A172 (cell line): ENCODE results near the gene HDDC3. TPM values are rescaled to one million over a fixed set of nuclear protein-coding genes. Genes with fewer than 3 reads are reported as not detected.
"Not testable (repeated sequence)": the region's sequence is repeated elsewhere in the genome, so short reads cannot be mapped to it uniquely, and the experiment has no call there.

Experiments used
- DNase-seq: peaks from one replicate; pipeline ENCODE4 v3.0.0-alpha.2; 2015; ENCODE audit warnings: low spot score
- total RNA-seq: library from RNA; depleted of rRNA; stranded (reverse); fragments of >200 nt; shearing (Covaris generic); gene quantifications from 2 replicates; pipeline ENCODE4 v1.2.3, GENCODE V29; 2014

HDDC3 gene
- total RNA-seq, 1 experiment from 2014 or later, result 15.4 TPM

DNA sequence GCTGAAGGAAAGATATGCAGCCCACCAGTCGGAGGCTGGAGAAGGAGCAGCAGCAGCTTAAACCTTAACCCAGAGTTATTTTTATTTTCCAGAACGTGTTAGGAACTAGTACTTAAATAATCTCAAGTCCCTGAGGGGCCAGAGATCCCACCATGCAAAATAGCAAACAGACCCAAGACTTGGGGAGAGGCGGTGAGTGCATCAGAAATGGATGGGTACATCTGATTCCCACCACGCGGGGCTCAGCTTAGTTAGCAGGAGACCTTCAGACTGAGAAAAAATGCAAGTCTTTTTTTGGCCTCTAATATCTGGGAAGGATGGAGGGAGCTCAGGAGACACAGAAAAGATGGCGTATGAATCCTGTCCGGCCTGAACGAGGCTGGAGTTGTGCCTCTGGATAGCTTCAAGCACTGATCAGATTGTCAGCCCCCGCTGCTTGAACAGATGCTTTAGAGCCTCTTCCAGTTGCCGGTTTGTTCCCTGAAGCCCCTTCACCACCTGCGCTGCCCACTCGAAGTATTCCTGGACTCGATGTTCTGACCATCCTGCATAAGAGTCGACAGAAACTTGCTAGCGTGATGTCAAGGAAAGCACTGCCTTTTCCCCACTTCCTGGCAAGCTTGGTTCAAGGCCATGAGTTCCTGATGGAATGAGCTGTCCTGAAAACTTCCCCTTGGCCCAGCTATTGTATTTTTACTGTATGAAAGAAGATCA lies 1.3 kb downstream of the HDDC3 start:
- DNase-seq, result no peak

DNA sequence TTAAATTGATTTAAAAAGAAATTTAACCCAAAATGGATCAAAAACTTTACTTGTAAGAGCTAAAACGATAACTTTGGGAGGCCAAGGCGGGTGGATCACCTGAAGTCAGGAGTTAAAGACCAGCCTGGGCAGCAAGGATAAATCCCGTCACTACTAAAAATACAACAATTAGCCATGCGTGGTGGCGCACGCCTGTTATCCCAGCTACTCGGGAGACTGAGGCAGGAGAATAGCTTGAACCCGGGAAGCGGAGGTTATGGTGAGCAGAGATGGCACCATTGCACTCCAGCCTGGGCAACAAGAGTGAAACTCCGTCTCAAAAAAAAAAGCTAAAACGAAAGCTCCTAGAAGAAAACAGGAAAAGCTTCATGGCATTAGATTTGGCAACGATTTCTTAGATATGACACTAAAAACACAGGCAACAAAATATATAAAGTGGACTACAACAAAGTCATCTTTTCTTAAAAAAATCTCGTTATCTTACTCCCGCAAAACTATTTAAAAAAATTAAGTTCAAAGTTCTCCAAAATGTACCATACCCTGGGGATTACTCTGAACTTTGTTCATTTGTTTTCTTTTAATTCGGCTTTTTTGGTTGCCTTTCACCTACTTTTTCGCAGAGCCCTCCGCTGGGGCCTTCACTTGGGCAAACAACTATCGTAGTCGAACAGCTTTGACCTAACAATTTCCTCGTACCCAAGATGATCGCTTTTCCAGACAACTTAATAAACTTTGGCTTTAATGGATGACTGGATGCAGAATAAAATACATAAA lies 2.9 kb downstream of the HDDC3 start:
- no peak for DNase-seq

DNA sequence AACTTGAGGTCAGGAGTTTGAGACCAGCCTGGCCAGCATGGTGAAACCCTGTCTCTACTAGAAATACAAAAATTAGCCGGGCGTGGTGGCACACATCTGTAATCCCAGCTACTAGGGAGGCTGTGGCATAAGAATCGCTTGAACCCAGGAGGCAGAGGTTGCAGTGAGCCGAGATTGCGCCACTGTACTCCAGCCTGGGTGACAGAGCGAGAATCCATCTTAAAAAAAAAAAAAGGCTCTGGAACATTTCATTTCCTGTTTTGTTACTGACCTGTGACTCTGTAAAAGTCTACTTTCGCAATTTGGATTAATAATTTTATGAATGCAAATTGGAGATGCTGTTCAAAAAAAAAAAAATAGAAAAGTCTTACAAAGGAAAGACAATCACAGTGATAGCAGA lies 4.2 kb downstream of the HDDC3 start:
- not testable (repeated sequence) for DNase-seq

DNA sequence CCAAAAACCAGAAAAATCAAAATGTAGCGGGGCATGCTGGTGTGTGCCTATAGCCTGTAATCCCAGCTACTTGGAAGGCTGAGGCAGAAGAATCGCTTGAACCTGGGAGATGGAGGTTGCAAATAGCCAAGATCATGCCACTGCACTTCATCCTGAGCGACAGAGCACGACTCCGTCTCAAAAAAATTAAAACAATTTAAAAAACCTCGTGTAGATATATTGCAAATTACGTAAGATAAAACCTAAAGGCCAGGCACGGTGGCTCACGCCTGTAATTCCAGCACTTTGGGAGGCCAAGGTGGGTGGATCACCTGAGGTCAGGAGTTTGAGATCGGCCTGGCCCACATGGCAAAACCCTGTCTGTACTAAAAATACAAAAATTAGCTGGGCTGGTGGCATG lies 5.6 kb downstream of the HDDC3 start:
- DNase-seq, result not testable (repeated sequence)

DNA sequence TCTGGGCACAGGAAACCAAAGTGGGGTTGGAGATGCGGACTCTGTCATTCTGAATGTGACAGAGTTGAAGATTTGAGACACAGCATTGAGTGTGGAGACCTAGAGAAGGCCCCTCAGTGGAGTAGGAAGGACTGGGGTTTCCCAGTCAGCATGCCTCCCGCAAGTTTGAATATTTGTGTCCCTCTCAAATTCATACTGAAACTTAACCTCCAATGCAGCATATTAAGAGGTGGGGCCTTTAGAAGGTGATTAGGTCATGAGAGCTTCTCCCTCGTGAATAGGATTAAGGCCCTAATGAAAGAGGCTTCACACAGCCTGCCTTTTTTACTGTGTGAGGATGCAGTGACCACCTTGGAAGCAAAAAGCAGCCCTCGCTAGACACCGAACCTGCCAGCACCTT lies 8.0 kb downstream of the HDDC3 start:
- DNase-seq, result no peak

DNA sequence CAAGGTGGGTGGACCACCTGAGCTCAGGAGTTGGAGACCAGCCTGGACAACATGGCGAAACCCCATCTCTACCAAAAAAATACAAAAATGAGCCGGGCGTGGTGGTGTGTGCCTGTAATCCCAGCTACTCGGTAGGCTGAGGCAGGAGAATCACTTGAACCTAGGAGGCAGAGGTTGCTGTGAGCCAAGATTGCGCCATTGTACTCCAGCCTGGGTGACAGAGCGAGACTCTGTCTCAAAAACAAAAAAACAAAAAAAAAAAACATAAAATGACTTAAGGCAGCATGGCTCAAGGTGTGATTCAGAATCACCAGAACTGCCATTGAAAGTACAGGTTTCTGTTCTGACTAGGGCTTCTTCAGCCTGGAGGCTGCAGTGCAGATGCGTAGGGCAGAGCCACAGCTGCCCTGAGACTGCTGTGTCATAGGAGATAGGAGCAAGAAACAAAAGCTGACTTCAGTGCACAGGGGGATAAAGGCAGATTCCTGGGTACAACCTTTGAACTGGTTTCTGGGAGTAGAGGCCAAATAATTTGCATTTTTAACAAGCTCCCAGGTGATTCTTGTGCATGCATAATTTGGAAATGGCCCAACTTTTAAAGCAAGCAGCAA lies 9.5 kb downstream of the HDDC3 start:
- DNase-seq, result not testable (repeated sequence)

DNA sequence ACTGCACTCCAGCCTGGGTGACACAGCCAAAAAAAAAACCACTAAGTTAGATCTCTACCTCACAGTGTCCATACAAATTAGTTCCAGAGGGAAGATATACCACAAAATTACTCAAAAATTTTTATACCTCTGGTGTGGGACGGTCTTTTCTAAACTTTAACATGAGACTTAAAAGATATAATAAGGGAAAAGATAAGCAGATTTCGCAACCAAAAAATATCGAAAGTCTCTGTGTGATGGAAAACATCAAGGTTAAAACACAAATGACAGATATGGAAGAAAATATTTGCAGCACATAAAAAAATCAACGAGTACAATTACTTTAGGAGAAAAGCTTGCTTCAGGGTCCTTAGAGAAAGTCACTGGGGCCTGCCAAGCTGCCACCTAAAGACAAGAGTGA lies 10.5 kb downstream of the HDDC3 start:
- no peak for DNase-seq

DNA sequence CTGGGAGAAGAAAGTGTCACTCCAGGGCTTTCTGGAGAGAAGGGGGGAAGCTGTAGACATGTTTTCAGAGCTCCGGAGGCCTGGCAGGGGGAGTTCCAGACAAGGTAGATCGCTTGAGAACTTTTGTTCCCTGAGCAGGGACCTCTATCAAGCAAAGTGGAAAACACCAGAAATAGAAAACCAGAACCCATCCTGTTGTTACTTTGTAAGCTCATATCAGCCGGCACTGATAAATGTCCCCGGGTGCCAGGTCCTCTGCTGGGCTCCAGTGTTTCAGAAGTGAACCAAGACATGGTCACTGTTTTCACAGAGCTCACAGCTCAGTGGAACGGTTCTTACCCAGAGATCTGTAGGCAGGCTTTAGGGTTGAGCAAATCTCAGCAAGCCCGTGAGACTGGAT lies 13.5 kb downstream of the HDDC3 start:
- DNase-seq, result no peak

DNA sequence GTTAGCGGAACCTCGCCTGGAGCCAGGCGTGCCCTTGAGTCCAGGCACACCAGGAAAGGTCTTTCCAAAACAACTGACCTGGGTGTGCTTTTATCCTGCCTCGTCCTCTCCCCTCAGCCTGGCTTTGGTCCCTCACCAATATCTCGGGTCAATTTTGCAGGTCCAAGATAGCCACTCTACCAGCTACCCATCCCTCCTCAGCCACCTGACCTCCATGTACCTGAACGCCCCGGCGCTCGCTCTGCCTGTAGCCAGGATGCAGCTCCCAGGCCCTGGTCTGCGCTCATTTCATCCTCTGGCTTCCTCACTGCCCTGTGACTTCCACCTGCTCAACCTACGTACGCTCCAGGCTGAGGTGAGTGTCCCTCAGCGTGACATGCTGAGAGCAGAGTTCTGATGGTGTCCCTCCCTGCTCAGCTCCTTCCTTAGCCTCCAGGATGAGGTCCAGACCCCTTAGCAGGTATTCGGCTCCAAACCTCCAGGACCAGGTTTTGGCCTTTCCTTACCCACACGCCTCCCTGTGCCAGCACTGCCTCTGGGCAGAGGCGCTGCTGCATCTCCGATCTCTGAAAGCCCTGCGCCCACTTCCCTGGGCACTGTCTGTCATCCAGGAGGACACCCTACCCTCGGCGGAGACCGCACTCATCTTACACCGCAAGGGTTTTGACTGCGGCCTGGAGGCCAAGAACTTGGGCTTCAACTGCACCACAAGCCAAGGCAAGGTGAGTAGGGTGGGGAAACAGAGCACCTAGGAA lies 14.1 kb downstream of the HDDC3 start:
- DNase-seq, result no peak

DNA sequence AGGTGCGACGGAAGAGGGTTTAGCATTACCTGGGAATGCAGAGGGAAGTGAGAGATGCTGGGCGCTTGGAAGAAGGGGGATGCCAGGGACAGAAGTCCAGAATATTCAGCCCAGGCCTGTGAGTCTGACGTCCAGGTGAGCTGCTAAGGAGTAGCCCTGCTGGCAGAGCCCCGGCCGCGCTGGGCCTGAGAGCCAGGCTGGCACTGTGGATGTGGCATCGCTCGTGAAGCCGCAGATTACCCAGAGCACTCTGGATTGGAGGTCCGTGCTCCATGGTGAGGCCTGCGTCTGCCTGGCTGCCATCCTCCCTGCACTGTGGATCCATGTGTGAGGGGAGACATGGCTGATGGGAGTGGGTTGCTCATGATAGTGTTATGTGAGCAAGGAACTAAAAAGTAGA lies 14.8 kb downstream of the HDDC3 start:
- no peak for DNase-seq

DNA sequence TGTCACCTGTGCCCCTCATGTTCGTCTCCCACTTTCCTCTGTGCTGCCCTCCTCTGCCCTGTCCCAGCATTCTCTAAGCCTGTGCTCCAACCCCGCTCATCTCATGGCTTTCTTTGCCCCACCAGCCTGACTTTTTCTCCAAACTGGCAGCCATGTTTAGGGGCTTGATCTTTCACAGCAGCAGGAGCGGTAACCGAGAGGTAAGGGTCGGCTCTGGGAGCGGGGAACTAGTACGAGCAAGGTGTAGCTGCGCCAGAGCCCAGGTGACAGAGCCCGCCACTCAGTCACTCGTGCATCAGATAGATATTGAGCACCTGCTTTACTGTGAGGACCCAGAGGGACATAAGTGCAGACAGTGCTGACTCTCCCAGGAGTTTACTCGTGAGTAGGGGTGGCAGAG lies 15.9 kb downstream of the HDDC3 start:
- DNase-seq, result no peak

DNA sequence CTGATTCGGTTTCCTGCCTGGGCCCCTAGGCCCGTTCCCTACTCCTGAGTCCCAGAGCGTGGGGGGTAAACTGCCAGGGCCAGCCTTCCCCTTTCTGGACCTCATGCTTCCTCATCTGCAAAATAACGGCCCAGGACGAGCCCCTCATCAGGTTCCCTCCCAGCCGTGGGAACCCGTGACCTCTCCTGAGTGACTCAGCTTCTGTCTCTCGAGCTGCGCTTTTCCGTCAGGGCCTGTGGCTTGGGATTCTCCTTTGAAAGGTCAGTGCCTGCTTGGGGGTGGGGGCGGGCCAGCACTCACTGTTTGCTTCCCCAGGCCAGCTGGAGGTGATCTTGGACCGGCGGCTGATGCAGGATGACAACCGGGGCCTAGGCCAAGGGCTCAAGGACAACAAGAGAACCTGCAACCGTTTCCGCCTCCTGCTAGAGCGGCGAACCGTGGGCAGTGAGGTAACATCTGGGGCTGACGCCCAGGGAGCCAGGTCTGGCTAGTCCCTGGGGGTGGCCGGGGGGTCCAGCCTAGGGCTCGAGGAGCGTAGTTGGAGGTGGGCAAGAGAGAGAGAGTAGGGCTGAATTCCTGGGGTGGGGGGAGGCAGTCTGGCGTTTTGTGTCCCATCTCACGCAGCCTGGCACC lies 16.4 kb downstream of the HDDC3 start:
- no peak for DNase-seq

DNA sequence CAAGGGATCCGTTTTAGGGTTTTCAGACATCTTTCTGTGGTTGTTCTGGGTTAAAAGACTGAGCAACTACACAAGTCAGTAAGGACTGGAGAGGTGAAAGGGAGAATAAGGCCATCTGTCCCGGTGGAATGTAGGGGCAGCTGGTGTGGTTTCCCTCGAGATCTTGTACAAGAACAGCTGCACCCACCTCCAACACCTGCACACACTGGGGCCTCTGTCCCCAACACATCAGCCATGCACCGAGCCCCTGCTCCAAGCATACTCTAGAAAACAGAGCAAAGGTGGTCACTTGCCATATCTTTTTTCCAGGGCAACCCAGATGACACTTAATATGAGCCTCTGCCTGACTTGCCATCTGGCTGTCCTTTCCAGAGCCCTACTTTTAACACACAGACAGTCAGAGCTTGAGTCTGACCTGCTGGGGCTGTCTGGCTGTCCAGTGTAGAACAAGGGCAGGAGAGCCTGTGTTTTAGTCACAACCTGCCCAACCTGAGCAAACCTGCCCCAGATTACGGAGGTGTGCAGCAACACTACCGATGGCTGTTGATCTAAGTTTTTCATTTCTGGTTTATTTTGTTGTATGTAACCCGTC lies 17.0 kb downstream of the HDDC3 start:
- no peak for DNase-seq

DNA sequence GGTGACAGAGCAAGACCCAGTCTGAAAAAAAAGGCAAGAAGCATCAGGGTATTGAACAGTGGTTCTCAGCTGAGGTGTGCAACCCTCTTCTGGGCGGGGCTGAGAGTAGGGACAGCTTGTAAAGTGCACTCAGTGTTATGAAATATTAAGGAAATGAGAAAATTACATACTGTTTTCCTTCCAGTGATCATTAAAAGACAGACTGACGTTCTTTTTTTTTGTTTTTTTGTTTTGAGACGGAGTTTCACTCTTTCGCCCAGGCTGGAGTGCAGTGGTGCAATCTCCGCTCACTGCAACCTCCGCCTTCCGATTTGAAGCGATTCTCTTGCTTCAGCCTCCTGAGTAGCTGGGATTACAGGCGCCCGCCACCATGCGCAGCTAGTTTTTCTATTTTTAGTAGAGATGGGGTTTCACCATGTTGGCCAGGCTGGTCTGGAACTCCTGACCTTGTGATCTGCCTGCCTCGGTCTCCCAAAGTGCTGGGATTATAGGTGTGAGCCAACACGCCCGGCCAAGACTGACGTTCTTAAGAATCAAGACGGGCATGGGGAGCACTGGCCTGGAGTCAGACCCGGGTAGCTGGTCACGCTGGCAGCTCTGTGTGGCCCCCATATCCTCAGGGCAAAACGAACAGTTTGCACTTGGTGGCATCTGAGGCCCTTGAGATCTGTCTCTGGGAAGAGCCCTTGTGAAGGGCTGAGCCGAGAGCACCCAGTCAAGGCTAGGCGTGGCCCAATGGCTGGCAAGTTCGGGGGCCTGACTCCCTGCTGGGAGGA lies 17.9 kb downstream of the HDDC3 start:
- no peak for DNase-seq

DNA sequence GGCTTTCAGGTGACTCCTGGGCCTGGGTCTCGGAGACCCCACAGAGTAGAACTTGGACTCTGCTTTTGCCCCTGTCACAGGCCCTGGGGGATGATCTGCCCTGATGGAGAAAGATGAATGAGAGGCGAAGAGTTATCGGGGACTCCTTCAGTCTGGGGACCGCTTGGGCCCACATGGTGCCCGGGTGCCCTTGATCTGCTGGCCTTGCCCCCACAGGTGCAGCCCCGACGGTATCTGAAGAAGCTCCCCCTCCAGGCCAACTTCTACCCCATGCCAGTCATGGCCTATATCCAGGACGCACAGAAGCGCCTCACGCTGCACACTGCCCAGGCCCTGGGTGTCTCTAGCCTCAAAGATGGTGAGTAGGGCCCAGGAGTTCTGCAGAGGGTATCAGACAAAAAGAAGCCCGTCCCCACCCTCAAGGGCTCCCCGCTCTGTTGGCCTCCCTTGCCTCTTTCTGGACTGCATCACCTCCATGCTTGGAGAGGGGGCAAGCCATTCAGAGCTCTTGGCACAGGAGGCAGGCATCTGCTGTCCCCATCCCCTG lies 18.9 kb downstream of the HDDC3 start:
- no peak for DNase-seq

DNA sequence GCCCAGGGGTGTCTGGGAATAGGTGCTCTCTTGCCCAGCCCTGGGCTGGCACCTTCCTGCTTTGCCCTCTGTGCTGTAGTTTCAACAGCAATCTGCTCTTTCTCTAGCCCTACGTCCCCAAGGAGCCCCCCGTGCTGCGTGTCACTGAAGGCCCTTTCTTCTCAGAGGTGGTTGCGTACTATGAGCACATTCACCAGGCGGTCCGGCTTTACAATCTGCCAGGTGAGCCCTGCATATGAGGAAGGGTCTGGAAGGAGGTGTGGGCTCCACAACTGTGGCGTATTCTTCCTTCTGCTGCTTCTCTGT lies 19.6 kb downstream of the HDDC3 start:
- no peak for DNase-seq

DNA sequence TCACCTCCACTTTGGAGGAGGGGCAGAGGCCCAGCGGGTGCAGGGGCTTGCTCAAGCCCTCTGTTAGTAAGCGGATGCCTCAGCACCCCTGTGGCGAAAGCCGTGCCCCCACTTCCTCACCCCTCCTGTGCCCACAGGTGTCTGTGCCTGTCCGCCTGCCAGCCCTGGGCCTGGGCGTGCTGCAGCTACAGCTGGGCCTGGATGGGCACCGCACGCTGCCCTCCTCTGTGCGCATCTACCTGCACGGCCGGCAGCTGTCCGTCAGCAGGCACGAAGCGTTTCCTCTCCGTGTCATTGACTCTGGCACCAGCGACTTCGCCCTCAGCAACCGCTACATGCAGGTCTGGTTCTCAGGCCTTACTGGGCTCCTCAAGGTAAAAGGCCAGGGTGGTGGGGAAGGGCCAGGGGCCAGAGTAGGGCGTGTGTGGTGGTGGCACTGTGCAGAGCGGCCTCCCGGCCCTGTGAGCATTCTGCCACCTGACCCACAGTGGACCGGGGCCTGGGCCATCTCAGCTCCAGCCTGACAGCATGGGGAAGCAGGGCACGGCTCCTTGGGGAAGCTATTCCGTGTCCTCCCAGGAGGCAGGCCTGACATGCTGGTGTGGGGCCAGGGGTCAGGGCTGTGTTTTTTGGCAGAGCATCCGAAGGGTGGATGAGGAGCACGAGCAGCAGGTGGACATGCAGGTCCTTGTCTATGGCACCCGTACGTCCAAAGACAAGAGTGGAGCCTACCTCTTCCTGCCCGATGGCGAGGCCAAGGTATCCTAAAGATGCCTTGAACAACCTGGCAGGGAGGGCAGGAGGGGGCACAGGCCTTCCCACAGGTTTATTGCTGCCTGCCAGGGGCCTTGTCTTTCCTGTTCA lies 20.2 kb downstream of the HDDC3 start:
- DNase-seq, result no peak

DNA sequence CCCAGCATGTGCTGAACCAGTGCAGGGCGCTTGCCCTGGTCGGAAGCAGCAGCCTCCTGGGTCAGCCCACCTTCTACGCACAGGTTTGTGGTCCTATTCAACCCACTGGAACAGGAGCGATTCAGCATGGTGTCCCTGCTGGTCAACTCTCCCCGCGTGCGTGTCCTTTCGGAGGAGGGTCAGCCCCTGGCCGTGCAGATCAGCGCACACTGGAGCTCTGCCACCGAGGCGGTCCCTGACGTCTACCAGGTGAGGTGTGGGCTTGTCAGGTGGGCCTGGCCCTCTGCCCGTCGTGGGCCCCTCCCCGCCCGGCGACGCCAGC lies 21.1 kb downstream of the HDDC3 start:
- no peak for DNase-seq

DNA sequence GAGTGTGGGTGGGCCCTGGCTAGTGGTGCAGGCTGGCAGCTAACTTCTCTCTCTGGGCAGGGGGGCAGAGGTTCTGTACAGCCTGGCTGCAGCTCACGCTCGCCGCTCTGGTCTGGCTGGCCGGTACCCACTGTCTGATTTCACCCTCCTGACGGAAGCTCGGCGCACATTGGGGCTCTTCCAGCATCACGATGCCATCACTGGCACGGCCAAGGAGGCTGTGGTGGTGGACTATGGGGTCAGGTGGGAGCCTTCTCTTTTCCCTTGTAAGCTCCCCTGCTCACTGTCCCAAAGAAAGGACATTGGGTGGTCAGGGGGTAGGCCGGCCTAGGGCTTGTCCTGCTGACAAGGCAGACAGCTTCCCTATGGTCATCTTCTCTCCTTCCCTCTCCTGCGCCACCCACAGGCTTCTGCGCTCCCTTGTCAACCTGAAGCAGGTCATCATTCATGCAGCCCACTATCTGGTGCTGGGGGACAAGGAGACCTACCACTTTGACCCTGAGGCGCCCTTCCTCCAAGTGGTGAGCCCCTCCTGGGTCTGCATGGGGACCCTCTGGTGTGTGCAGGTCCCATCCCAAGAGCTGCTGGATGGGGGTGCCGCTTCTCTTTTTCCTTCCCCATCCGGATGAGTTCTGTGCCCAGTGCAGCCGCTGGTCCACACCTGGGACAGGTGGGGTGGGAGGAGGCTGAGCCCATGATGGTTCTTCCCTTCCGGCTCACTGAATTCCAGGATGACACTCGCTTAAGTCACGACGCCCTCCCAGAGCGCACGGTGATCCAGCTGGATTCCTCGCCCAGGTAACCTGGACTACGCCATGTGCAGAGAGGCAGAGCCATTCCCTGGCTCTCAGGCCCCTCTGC lies 21.7 kb downstream of the HDDC3 start:
- no peak for DNase-seq
